Ishikawa (cell line): ENCODE data around the gene ATP8A2.

ENCODE experiments used
- CEBPB ChIP-seq: IDR thresholded peaks from 2 replicates; pipeline ENCODE4 v1.6.1; 2012
- CREB1 ChIP-seq: IDR thresholded peaks from 2 replicates; pipeline ENCODE4 v1.6.1; 2012; ENCODE audit warnings: low read depth
- EGR1 ChIP-seq: IDR thresholded peaks from 2 replicates; pipeline ENCODE4 v1.6.1; 2012
- EP300 ChIP-seq: IDR thresholded peaks from 2 replicates; pipeline ENCODE4 v1.6.1; 2012; ENCODE audit warnings: borderline replicate concordance
- FOXM1 ChIP-seq: IDR thresholded peaks from 2 replicates; pipeline ENCODE4 v1.6.1; 2012; ENCODE audit warnings: low read depth, borderline replicate concordance
- MAX ChIP-seq: IDR thresholded peaks from 2 replicates; pipeline ENCODE4 v1.6.1; 2012
- NFIC ChIP-seq: IDR thresholded peaks from 2 replicates; pipeline ENCODE4 v1.6.1; 2012
- RAD21 ChIP-seq: IDR thresholded peaks from 2 replicates; pipeline ENCODE4 v1.6.1; 2012; ENCODE audit warnings: low read depth
- REST ChIP-seq: IDR thresholded peaks from 2 replicates; pipeline ENCODE4 v1.6.1; 2012; ENCODE audit warnings: low read depth, mild to moderate bottlenecking
- TAF1 ChIP-seq: IDR thresholded peaks from 2 replicates; pipeline ENCODE4 v1.6.1; 2012; ENCODE audit warnings: low read depth, mild to moderate bottlenecking
- TCF12 ChIP-seq: IDR thresholded peaks from 2 replicates; pipeline ENCODE4 v1.6.1; 2012; ENCODE audit warnings: low read depth
- TEAD4 ChIP-seq: IDR thresholded peaks from 2 replicates; pipeline ENCODE4 v1.6.1; 2012
- USF1 ChIP-seq: IDR thresholded peaks from 2 replicates; pipeline ENCODE4 v1.6.1; 2012
- YY1 ChIP-seq: IDR thresholded peaks from 2 replicates; pipeline ENCODE4 v1.6.1; 2012; ENCODE audit warnings: low read depth
- ZBTB7A ChIP-seq: IDR thresholded peaks from 2 replicates; pipeline ENCODE4 v1.6.1; 2012; ENCODE audit warnings: low read depth

The ATP8A2 gene

GRCh38 chr13:25864116-25864515, 492.3 kb downstream of the ATP8A2 start:
- no peak for TF ChIP-seq YY1
- TF ChIP-seq CEBPB, result no peak
- no peak for TF ChIP-seq REST
- no peak for TF ChIP-seq USF1
- TF ChIP-seq ZBTB7A, result no peak
- no peak for TF ChIP-seq EGR1
- TF ChIP-seq TCF12, result no peak
- TF ChIP-seq FOXM1, result no peak
- TF ChIP-seq CREB1, result no peak
- no peak for TF ChIP-seq NFIC
- TF ChIP-seq TEAD4, result no peak
- no peak for TF ChIP-seq EP300
- TF ChIP-seq TAF1, result no peak
- no peak for TF ChIP-seq MAX
- TF ChIP-seq RAD21, result no peak

- no peak for TF ChIP-seq CEBPB
- no peak for TF ChIP-seq NFIC
- TF ChIP-seq CREB1, result no peak
- no peak for TF ChIP-seq EGR1
- no peak for TF ChIP-seq EP300
- no peak for TF ChIP-seq REST
- TF ChIP-seq USF1, result no peak
- no peak for TF ChIP-seq TAF1
- TF ChIP-seq TCF12, result no peak
- TF ChIP-seq FOXM1, result no peak
- no peak for TF ChIP-seq ZBTB7A
- no peak for TF ChIP-seq TEAD4
- no peak for TF ChIP-seq RAD21
- no peak for TF ChIP-seq MAX
- no peak for TF ChIP-seq YY1
Measured at GRCh38 chr13:25864936-25865335, 493.2 kb downstream of the ATP8A2 start.

GRCh38 chr13:25865391-25865790, 493.6 kb downstream of the ATP8A2 start:
- TF ChIP-seq CREB1 (no peak), TAF1 (no peak), CEBPB (no peak), USF1 (no peak), MAX (no peak), REST (no peak), RAD21 (no peak), TCF12 (no peak), EGR1 (no peak), YY1 (no peak), TEAD4 (no peak), ZBTB7A (no peak), NFIC (no peak), FOXM1 (no peak), EP300 (no peak)

GRCh38 chr13:25867038-25867437, 495.3 kb downstream of the ATP8A2 start:
- TF ChIP-seq CEBPB (no peak), MAX (no peak), USF1 (no peak)
